ENCODE measurements around the gene PLOD3.

- no peak for TF ChIP-seq CTCF (IDR thresholded peaks at IDR 0.05)
- no peak for TF ChIP-seq EP300 (IDR thresholded peaks at IDR 0.05)
Observed at GRCh38 chr7:101243646-101244374, 26.4 kb upstream of the PLOD3 start.
